GM18519 (cell line): Measurements from ENCODE around the gene SH3RF2.
"Not testable (repeated sequence)": the region's sequence is repeated elsewhere in the genome, so short reads cannot be mapped to it uniquely, and the experiment has no call there.

Experiments
- ATAC-seq: cut with Tn5 transposase; IDR thresholded peaks from one replicate; pipeline ENCODE4 v1.9.1; 2021; ENCODE audit warnings: mild to moderate bottlenecking, moderate library complexity; ENCODE audit not compliant: unreplicated experiment, low FRiP score

SH3RF2 gene, protein sequence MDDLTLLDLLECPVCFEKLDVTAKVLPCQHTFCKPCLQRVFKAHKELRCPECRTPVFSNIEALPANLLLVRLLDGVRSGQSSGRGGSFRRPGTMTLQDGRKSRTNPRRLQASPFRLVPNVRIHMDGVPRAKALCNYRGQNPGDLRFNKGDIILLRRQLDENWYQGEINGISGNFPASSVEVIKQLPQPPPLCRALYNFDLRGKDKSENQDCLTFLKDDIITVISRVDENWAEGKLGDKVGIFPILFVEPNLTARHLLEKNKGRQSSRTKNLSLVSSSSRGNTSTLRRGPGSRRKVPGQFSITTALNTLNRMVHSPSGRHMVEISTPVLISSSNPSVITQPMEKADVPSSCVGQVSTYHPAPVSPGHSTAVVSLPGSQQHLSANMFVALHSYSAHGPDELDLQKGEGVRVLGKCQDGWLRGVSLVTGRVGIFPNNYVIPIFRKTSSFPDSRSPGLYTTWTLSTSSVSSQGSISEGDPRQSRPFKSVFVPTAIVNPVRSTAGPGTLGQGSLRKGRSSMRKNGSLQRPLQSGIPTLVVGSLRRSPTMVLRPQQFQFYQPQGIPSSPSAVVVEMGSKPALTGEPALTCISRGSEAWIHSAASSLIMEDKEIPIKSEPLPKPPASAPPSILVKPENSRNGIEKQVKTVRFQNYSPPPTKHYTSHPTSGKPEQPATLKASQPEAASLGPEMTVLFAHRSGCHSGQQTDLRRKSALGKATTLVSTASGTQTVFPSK

DNA sequence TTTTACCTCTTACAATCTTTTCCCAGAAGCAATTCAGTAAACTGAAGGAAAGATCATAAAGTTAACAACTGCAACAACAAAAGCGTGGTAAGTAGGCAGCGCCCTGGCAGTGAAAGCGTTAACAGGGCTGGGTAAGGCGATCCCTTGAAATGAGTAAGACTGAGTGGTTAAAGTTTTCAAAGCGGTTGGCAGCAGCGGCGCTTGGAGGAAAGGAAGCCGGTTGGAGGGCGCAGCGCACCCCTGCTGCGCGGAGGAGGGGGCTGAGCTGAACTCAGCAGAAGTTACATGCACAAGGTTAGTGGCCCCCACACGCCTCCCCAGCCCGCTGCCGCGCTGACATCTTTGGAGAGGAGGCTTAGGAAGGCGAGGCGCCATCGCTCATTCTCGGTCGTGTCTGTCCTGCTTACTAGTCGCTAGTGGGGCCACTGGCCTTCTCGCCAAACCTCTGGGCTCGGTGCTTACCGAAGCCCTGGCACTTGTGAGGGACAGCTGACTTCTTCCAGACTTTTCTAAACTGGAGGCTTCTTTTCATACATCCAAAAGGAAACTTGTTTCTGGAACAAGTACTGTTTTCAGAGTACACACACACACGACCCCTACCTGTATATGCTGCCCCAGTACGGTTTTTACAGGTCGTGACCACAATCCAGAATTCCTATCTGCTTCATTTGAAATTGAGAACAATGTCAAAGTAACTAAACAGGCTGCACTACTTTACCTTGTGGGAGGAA is at the start of gene SH3RF2:
SH3RF2 (plus strand) TSS at position 178 of the 731 bp plus-strand sequence. CDS start 1,351 bp downstream, outside the sequence.
- no peak for ATAC-seq

- no peak for ATAC-seq
These were observed 49.2 kb upstream of the SH3RF2 start for GRCh38 chr5:145887217-145887616.

DNA sequence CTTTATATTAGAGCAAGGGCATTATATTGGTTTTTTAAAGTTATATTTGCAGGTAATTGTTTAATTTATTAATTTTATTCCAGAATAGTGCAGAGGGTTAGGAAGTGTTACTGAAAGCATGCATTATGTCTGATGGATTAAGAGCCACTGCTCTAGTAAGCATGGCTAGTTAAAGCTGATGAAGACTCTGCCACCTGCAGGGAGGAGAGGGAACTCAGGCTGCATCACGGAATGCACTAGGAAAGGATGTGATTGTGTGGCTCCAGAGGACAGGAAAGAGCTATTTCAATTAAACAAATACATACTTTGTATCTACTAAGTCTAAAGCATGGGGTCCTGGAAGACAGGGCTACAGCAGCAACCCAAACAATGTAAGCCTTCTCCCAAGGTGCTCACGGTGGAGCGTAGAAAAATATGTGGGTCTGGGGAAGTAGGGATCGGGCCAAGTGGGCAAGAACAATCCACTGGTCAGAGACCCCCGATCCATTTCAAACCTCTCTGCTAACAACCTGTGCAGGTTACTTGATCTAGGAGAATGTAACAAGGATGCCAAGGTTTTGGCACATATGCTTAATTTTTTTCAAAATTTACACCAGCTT is 48.3 kb upstream of the SH3RF2 start:
- ATAC-seq, result no peak

DNA sequence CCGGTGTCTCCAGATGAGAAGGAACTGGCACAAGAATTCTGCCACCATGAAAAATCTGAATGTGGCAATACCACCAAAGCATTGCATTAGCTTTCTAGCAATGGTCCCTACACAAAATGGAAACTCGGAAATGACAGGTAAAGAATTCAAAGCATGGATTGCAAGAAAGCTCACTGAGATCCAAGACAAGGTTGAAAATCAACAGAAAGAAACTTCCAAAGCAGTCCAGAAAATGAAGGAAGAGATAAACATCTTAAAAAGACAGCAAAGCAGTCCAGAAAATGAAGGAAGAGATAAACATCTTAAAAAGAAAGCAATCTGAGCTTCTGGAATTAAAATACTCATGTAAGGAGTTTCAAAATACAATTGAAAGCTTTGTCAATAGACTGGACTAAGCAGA is 46.8 kb upstream of the SH3RF2 start:
- ATAC-seq, result no peak

DNA sequence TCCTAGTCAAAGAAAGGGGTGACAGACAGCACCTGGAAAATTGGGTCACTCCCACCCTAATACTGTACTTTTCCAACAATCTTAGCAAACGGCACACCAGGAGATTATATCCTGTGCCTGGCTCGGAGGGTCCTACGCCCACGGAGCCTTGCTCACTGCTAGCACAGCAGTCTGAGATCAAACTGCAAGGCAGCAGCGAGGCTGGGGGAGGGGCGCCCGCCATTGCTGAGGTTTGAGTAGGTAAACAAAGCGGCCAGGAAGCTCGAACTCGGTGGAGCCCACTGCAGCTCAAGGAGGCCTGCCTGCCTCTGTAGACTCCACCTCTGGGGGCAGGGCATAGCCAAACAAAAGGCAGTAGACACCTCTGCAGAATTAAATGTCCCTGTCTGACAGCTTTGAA is 45.0 kb upstream of the SH3RF2 start:
- ATAC-seq, result not testable (repeated sequence)

DNA sequence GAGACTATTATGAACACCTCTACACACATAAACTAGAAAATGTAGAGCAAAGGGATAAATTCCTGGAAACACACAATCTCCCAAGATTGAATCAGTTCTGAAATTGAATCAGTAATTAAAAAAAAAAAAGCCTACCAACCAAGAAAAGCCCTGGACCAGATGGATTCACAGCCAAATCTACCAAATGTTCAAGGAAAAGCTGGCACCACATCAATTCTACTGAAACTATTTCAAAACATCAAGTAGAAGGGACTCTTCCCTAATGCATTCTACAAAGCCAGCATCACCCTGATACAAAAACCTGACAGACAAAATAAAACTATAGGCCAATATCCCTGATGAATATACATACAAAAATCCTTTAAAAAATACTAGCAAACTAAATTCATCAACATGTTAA is 38.2 kb upstream of the SH3RF2 start:
- ATAC-seq, result no peak

DNA sequence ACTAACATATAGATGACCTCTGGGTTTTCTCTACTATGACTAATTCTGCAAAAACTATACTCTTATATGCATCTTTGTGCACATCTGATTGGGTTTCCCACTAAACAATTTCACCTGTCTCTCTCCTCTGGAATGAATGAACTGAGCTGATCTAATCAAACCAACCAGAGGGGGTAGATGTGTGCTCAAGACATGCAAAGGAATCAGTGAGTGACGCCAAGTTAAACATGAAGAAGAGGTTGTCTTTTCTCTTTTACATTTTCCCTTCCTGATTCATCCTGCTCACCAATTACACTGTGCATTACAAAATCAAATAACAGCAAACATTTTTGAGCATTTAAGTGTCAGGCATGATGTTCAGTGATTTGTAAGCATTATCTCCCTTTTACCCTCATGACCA is 34.0 kb upstream of the SH3RF2 start:
- ATAC-seq, result no peak

GRCh38 chr5:145903113-145903512 is 33.3 kb upstream of the SH3RF2 start:
- peak; percentile 76 for ATAC-seq

DNA sequence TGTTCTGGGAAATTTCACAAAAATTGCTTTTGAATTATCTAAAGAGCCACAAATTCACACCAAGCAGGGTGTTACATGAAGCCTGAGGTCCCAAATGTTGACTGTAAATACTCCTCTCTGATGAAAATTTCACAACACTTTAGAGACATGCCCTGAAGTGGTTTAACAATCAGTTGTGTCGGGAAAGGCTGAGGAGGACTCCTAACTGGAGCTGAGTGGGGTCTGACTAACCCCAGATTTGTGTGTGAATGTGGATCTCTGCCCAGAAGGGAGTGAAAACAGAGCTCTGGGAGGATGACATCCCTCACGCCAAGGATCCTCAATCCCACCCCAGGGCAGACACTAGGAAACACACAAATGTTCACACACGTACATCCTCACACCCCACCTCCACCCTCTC is 32.5 kb upstream of the SH3RF2 start:
- no peak for ATAC-seq

DNA sequence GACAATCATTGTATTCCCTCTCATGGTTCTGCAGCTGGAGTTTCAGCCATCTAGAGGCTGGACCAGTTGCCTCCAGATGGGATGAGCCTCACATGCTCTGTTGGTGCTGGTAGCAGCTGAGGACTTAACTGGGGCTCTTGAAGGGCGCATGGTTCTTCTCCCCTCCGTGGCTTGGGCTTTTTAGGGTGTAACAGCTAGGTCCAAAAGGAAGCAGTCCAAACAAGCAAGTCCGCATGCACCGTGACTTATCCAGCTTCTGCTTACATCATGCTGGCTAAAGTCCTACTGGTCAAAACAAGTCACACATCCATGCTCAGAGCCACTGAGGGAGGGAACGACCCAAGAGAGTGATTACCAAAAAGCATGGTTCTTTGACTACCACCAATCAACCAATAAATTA is 31.6 kb upstream of the SH3RF2 start:
- no peak for ATAC-seq

DNA sequence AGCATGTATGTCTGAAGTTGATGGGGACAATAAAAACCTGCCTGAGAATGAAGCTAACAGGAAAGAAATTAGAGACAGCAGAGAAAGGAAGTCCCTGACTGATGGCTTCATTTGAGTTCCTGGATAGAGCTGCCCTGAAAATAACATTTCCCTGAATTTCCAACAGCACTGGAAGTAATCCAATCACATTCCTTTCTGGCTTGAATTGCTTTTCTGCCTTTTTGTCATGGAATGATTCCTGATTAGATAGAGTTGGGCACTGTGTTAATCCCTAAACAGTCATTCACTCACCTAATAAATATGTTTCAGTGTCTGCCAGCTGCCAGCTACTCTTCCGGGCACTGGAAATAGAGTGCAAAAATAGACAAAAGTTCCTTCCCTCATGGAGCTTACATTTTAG is 30.0 kb upstream of the SH3RF2 start:
- ATAC-seq, result no peak

- no peak for ATAC-seq
These were observed 28.0 kb upstream of the SH3RF2 start for GRCh38 chr5:145908206-145908960.

DNA sequence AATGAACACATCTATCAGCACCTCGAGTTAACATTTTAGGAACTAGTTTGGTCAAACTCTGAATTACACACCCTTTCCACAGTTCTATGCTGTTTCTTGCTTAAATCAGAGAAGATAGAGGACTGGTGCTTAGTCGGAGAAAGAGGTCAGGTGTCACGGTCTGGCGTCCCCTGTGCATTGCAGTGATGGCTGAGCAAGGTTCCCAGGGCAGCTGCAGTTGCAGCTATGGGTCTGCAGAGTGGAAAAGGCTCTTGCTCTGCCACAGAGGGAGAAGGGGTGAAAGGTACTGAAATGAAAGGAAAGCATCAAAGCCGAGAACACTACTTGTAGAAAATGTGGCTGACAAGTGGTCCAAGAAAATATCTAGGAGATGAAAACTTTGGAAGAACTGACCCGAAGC is 25.2 kb upstream of the SH3RF2 start:
- ATAC-seq, result no peak

DNA sequence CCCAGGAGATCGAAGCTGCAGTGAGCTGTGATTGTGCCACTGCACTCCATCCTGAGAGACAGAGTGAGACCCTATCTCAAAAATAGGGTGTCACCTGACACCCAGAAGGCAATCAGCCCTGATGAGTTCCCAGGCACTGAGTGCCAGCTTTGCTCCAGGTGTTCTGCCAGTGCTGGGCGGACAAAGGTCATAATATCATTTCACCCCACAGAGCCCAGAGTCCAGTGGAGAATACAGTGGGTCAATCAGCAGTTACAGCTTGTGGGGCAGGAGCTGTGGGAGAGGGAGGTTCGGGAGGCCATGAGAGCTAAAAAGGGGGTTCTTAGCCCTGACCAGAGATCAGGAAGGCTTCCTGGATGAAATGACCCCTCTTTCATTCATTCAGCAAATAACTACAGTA is 24.4 kb upstream of the SH3RF2 start:
- no peak for ATAC-seq

DNA sequence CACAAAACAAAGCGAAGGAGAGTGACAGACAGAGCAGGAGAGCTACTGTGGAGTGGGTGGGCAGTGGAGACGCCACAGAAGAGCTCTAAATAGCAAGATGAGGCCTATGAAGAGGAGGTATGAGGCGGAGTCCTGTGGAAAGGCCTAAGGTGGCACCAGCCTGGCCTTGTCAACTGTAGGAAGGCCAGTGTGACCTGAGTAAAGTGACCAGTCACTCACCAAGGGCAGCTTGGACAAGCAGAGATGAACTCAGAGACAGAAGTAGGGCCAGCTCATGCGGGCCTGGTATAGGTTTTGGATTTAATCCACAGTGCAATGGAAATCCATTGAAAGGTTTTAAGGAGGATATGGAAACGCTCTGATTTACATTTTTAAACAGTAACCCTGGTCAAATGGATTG is 23.8 kb upstream of the SH3RF2 start:
- ATAC-seq, result no peak

DNA sequence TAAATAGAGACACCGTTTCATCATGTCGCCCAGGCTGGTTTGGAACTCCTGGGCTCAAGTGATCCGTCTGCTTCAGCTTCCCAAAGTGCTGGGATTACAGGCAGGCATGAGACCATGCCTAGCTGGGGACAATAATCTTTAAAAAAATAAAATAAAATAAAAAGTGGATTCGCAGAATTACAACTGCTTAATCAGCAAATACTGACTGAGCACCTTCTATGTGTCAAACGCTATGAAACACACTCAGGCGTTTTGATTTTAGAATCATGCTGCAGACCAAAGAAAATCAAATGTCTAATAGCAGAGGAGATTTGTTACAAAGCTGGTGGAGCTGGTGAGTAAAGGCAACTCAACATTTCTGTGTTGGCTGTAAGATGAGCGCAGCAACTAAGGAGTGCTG is 22.7 kb upstream of the SH3RF2 start:
- no peak for ATAC-seq

DNA sequence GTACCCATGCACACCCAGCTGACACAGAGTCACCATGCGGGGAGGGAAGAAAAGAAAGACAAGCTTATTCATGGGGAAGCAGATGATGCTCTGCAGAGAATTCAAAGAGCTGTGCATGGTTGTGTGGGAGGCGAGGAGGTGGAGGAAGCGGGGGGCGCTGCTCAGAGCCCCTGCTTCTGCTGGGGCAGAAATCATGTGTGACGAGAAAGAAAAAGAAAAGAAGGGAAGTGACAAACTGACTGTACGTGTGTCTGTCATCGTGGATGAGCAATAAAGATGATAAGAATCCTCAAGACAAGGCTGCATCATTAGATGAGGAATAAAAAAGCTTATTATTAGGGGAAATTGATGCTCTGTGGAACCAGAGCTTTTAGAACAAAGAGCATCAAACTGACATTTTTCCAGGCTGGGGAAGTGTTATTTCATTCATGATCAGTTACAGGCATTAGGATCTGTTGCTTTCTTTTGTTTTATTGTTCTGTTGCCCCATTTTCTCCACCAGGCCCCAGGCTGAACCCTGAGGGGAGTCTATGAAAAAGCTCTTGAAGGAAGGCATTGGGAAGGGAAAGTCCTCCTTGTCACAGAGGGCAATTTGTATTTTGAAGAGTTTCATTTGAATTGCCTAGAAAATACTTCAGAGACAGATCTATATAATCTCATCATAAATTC is 20.3 kb upstream of the SH3RF2 start:
- ATAC-seq, result no peak

- ATAC-seq, result no peak
These were observed 19.1 kb upstream of the SH3RF2 start for GRCh38 chr5:145917288-145917687.

DNA sequence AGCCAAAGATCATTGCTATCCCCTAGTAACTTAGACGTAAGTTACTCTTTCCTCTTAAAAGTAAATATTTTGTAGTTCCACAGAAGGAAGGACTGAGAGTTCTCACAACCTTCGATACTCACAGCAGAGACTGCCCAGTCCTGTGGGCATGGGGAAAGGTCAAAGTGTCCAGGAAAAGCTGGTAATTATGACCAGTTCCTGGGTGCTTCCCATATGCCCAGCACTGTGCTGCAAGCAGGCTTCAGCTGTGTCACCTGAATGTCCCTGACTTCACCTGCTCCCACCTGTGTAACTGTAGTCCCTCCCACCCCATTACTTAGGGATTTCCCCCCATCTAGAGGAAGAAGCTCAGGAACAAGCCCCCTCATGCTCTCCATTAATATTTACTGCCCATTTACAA is 18.0 kb upstream of the SH3RF2 start:
- ATAC-seq, result no peak

DNA sequence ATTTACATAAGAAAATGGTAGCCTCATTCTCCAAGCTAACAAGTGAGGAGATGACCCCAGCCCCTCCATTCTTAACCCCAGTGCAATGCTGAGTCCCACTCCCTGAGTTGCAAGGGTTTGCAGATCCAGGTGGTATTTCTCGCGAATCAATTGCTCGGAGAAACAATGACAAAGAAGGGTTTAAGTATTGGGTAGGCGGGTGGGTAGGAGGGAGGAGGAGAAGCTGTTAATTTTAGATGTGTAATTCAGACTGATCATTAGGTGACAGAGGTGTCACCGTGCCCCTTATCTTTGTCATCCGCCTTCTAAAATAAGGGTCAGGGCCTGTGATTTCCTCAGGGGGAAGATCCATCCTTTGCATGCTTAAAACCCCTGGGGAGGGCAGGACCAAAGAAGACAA is 17.0 kb upstream of the SH3RF2 start:
- no peak for ATAC-seq
